HG03196 (cell line): ENCODE results near the gene FOXO3.

Experiments used
- ATAC-seq: cut with Tn5 transposase; IDR thresholded peaks from one replicate; pipeline ENCODE4 v1.9.1; 2021; ENCODE audit not compliant: unreplicated experiment

The FOXO3 gene

DNA sequence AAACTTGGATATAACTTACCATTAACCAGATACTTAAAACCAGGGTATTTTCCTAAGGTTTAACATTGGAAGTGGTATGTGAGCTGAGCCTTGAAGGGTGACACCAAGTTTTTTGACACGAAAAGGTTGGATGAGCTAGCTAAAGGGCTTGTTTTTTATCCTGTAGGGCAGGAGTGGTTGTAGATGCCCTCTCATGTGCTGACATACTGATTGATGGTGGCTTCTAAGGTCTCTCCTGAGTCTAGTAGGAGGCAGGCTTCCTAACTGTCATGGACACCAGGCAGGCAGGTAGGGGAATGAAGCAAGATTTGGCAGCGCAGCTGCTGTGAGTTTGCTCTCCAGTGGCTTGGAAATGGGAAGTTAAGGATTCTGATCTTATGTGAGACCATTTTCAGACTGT is 66.1 kb downstream of the FOXO3 start:
- no peak for ATAC-seq

DNA sequence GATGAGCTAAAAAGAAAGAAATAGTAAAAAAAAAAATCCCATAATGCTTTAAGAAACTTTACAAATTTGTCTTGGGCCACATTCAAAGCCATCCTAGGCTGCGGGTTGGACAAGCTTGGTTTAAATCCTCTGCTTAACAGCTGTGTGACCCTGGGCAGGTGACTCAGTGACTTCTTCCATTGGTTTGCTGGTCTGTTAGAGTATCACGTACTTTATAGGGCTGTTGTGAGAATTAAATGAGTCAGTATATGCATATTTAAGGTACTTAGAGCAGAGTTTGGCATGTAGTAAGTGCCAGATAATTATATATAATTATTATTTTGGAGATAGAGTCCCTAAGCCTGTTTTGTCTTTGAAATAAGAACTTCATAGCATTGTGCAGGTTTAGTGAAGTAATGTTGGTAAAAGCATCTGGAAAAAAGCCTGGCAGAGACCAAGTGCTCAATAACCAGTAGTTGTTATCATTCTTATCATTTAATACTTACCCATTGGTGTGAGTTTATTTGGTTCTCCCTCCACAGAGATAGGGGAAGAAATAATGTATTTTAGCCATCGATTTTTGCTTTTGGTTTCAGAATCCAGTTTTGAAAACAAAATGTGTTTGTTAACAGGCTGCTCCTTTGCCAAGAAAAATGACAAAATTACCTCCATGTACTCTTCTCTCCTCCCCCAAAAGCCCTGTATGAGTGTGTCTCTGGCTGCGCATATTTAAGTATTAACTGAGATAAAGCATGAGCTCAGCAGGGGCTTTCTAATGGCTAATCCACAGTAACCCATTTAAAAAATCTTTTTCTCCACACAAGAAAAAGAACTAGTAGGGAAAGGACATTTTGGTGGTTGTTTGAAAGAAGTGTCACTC is 67.2 kb downstream of the FOXO3 start:
- no peak for ATAC-seq

DNA sequence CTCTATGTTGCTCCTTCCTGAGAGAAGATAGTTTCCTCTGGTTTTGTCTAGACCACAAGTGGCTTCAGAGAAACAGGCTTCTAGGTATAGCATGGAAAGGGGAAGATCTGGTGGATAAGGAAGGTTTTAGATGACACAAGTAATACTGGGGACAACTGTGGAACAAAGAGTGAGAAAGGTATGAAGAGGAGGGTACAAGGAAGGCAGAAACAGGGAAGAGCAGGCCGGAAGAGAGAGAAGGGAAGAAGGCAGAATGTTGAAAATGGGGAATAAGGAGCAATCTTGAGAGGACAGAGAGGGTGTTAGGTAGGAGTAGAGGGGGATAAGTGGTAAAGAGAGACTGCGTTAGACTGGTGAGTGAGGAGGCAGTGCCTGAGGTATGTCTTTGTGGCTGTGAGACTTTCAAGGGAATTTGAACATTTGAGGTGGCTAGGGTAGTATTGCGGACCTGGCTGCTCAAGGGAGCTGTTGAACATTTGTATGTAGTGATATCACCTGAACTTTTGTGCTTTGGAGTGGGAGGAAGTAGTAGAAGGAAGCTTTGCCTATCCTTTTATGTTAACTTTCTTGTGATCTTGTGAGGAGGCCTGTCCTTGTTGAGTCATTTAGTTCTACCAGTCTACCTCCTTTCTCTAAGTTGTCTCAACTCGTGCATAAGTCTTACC is 69.5 kb downstream of the FOXO3 start:
- no peak for ATAC-seq

DNA sequence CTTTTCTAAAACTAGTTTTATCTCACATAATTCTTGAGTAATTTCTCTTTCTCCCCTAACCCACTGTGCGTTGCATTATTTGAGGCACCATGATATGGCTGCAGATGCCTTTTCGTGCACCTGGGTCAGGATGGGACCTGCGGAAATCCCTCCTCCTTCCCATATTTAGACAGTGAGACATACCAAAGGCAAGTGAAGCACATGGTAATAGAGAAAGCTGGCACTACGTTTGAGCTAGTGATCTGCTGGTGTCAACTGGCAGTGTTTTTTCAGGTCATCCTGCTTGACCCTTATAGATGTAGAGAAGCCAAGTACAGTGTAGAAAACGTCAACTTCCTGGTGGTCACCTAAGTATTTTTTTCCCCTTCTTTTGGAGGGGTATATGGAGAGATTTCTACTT is 71.7 kb downstream of the FOXO3 start:
- no peak for ATAC-seq

DNA sequence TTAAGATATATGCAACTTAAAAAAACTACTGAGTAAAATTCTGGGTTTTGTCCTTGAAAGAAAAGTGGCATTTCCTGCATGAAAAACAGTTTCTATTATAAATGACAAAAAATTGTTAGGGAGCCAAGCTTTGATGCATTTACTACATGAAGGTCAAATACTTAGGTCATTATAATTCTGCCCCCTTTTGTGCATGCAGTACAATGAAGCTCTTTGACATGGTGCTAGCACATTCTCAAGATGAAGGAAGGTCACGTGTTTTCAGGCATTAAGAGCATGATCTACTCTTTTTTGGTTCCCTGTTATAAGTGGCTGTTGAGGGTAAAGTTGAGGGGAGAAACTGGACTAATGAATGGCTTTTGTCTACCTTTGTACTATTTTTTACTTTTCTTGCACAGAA is 72.7 kb downstream of the FOXO3 start:
- no peak for ATAC-seq

DNA sequence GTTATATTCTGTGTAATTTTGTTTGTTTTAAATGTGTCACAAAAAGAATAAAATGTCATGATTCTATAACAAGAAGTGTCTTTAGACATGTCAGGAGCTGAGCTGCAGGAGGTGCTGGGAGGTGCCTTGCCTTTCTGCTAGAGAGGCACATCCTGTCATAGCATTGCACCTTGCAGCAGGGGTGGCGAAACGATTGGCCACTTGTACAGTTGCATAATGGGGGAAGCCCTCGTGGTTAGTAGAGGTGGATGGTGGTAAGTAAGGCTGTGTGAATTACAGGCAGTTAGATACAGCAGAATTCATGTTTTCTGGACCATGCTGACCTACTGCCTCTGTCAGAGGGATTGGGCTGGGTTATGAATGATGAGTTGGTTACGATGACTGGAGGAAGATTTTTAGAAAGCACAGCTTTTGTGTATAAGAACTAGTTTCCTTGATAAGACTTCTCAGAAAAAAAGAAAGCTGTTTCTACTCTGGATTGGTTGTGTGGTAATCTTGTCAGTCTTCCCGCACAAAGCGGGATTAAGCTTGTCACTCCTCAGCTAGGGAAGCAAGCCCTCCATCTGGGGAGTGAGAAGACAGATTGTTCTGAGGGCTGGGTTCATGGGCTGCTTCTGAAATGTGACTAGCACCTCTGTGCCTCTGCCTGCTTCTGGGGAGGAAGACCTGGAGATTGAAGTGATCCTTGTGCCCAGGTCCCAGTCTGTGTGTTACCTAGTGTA is 74.9 kb downstream of the FOXO3 start:
- ATAC-seq, result no peak

DNA sequence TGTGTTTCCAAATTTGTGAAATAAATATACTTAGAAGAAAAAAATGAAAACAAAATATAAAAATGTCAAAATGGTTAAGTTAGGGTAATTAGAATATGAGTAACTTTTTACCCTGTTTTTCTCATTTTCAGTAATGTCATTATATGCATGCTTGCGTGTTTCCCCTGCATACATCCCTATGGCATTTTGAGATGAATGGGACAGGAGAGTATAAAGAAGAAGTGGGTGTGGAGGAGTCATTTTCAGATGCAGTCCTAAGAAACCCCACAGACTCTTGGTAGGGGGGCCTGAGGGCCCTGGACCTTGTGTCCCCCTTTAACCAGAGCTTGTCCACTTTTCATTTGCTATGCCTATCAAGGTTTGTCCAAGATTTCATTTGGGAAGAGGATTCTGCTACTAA is 77.2 kb downstream of the FOXO3 start:
- no peak for ATAC-seq

DNA sequence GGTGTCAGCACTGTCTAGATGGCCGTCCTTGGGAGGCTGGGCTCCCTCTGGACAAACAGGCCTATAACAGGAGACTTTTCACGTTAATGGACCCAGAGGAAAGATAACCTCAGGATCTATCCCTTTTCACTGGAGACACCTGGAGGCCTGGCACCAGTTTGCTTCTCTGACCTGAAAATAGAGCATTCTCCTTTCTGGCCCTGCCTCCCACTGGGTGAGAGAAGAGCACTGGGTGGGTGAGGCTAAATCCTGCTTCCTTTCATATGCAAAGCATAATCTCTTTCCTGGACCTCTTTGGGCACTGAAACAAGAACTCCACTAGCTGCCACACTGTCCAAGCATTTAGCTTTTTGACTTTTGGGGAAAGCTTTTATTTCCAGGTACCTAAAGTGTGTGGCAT is 78.3 kb downstream of the FOXO3 start:
- ATAC-seq, result no peak

DNA sequence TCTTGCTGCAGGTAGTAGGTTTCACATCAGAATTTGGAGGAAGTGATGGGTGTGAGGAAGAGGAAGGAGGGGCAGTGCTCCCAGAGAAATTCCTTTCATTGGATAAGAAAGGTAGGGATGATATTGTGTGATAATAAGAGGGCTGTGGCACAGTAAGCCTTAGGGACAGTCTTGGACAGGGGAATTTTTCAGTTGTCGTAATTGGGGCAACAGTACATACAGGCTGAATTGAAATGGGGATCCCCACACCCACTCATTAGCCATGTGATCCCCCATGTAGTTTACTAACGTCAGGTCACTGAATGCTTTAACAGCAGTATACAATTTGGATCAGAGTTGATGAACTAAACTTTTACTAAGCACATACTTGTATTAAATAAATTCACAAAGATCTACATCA is 79.4 kb downstream of the FOXO3 start:
- no peak for ATAC-seq

DNA sequence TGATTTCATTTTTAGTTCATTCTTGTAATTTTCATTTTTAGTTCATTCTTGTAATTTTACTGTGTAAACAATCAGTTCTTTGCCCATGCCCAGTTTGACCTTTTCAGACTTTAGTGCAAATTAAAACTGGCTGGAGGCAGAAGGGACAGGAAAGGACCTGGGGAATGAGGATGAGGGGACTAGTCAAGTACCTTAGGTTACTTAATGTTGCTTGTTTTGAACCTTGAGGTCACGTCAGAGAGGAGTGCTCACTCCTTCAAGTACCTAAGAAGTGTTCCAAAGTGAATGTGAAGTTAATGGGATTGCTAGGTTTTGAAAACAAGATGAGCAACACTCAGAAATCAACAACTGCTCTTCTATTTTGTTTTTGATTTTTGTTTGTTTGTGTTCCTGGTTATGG is 82.5 kb downstream of the FOXO3 start:
- no peak for ATAC-seq

DNA sequence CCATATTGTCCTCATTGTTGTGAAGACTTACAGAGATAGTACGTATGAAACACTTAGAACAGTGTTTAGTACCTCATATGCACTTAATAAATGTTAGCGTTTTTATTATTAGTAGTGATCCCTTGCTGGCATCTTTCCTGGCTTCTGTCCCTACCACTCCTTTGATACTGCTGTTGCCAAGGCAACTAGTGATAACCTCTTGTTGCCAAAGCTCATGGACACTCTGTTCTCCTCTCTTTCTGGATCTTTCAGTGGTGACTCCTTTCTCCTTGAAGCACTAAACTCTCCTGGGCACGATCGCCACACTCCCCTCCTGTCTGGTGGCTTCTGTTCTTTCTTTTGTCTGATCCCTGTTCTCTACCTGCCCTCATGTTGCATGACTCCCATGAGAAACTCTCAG is 83.5 kb downstream of the FOXO3 start:
- no peak for ATAC-seq

DNA sequence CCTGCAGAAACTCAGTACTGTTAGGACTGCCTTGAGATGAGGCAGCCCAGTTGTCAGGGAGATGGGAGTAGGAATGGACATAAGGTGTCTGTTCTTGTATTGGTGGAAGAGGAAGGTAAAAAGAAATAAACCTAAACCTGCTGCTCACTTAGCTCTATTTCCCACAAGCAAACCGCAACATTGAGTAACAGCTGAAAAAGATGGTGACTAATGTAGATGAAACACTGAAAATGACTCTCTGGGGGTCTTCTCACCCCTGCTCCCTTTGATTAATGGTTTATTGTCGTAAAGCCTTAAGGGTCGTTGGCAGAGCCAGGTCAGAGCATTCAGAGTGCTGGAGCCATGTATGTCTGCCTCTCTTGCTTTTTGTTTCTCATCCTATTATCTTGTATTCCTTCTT is 87.5 kb downstream of the FOXO3 start:
- ATAC-seq, result no peak

DNA sequence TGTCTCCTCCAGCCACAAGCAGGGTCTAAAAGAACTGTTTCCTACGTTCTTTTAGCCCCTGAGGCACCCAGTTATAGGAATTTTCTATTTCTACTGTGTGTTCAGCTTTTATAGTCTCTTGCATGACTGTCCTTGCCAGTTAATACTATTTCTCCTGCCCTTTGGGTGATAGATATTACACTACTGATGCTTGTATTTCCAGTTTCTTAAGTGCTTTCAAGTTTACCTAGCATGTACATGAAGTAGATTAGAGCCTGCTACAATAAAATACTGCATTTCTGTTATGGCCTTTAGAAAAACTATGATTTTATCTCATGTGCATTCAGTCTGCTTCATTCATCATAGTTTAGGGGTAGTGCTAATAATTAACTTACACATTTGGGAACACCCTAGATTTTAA is 89.6 kb downstream of the FOXO3 start:
- ATAC-seq, result no peak

DNA sequence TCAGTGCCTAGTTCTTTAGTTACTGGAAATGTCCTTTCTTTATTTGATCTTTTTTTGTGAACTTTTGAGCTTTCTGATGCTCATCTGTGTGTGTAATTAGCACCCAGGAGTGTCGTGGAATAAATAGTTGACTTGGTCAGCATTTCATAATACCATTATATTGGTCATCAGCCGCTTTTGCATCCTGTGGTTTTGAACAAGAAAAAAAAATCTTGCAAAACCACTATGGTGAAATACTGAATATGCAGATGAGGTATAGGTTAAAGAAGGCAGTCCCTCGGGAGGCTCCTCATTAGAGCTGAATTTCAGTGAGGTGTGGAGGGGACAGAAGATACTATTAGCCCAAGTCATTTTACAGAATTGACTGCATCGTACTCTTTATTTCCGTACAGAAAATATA is 90.1 kb downstream of the FOXO3 start:
- no peak for ATAC-seq

DNA sequence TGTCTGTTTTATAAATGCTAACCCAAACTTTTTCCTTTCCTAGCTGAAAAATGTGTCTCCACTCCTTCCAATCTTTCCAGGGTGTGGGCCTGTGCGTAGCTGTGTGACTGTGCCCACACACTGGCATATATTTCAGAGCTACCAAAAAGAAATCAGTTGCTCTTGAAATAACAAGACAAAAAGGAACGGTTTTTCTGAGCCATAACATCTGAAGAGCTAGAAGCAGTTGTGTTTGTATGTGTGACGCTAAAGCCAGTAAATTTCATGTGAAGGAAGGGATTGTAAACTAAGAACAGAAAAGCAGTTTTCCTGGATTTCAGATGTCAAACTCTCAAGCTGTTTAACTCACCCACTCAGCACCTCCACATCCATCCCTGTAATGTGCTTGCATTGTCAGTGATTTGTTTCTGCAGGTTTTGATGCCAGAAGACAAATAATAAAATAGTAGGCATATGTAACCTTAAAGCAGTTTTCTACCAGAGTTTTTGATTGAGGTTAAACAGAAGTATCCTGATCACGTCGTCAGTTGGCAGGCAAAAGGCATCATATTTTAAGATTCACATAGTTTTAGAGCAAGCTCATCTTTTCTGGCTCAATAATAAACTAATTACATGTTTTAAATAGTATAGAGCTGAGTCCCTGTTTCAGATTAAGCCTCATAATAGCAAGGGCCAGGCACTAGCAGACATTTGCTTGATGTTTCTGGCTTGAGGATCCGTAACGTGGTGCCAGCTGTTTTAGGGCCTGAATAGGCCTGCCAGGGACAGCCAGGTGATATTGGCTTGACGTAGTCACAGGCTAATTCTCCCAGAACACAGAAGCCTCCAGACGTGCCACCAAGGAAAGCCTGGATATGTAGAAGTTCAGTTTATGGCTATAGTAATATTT is 90.9 kb downstream of the FOXO3 start:
- no peak for ATAC-seq

DNA sequence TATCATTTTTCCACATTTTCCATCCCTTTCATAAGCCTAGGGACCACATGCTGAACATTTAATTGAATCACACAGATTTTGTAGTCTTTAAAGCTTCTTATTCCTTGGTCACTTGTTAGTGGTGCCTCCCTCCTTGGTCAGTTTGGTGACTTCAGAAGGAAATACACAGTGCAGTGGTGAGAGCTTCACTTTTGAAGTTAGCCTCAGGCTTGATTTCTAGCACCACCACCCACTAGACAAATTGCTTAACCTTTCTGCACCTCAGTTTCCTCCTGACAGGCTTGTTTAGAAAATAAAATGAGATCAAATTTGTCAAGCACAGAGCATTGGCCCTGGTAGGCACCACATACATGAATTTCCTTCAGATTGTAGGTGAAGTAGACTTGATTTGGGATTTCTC is 91.7 kb downstream of the FOXO3 start:
- no peak for ATAC-seq

DNA sequence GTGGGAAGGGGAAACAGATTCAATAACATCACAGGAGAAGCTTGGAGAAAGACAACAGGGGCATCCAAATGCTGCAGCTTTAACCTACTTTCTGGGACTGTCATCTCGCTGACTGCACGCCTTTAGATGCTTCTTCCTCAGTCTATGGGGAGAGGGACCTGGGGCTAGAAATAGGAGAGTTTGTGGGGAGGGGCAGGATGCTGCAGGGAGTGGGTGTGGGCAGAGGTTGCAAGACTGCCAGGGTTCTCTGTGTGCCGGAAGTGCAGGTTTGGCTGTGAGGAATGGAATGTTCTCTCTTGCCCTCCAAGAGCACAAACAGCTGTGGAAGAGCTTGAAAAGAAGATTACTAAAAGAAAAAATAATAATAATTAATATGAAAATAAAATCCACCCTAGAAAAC is 93.2 kb downstream of the FOXO3 start:
- no peak for ATAC-seq

DNA sequence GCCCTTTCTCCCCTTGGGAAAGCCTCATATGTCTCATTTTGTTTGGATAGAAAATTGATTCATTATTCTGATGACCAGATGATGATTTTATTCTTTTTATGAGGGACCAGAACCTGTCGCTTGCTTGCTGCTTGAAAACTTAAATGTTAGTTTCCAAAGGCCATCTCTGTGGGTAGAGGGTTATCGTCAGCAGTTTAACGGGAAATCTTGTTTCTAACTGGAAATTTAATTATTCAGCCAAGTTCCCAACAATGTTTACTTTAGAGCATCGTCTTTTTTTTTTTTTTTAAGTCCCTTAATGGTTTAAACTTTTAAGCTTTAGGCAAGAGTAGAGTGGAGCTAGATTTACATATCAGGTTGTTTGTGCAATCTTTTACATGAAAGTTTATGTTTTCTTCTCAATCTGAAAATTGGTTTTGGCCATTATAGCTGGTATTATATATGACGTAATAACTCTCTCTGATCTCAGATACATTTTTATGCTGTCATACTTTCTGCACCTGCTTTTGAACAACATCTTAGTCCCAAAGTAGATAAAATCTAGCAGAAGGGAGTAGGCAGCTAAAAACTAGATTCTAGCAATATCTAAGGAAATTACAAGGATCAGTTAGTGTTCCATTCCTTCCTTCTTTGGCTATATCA is 93.9 kb downstream of the FOXO3 start:
- ATAC-seq, result no peak

DNA sequence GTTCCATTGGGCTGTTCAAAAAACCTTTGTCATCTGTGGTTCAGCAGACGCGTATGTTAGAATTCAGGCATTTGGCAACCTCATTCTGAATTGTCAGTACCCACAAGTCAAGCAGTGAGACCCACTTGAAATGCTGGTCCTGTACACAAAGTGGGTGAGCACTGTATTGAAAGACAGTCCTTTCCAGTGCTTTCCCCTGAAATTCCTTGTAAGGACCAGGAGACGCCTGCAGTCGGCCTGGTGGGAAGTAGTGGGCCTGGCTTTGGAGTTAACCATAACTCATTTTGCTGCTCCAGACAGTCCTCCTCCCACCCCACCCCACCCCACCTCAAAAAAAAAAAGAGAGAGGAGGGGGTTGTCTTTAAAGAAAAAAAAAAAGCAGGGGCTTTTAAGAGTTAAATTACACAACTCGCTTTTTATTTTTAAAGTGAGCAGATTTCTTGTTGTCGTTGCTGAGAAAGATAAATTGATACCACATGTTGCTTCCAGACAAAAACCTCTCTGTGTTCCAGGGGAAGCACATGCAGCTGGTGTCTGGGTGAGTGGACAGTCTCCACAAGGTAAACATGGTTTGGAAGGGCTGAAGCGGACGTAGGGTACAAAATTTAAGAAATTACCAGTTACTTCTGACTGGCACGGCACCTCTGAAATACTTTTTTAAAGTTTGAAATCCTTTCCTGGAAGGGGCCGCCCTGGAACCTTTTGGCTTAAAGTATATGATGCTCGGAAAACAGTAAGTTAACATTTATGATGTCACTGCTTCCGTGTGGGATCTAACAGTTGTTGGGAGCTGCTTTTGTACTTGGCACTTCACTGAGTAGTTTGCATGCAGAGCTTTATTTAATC is 95.3 kb downstream of the FOXO3 start:
- ATAC-seq, result no peak

DNA sequence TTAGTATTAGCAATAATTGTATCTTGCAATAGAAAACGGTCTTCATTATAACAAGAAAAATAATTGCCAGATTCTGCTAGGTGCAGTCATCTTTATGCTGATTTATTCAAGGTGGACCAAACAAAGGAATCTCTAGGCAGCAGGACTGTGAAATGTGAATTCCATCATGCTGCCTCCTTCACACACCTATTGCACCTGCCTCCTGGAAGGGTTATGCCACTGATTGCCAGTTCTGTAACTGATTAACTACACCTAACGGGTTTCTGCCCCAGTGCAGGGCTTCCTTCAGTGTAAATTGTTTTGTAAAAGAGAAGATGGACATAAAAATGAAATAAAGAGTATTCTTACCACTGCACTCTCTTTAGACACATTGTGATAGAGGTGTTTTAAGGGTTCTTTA is 96.1 kb downstream of the FOXO3 start:
- ATAC-seq, result no peak
